VCaP (cell line): ENCODE data around the gene DAPK1.
A peak's percentile ranks its signal among the peaks of the same experiment; 100 is the strongest.

Source experiments
- H3K27ac ChIP-seq: fragments of 450-650 bp; 2 replicates; pipeline ENCODE4 v1.5.1; 2017
- CTCF ChIP-seq: fragments of 450-650 bp; conservative IDR thresholded peaks from 2 replicates; pipeline ENCODE4 v1.5.1; 2017; ENCODE audit warnings: mild to moderate bottlenecking, moderate library complexity

Gene DAPK1

DNA sequence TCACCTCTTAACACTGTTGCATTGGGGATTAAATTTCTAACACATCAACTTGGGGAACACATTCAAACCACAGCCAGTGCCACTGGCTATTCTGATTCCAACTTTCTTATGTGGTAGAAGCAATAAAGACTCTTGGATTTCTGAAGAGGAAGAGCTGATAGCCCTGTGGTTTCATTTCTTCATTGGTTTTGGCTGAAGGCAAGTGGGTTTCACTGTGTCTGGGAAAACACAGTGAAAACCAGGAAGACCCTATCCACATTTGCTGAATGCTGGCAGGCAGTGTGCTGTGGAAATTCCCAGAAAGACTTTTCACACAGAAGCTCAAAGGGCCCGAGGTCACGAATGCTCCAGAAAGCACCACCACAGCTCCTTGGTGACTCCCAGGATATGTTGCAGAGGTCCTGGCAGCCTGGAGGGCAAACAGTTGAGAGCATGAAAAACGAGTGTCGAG is 67.1 kb downstream of the DAPK1 start:
- no peak for TF ChIP-seq CTCF
- H3K27ac ChIP-seq = no peak overlapping the region

GRCh38 chr9:87567001-87567400 is 69.3 kb downstream of the DAPK1 start:
- no peak for TF ChIP-seq CTCF
- peak overlapping the region; percentile 99 for H3K27ac ChIP-seq

DNA sequence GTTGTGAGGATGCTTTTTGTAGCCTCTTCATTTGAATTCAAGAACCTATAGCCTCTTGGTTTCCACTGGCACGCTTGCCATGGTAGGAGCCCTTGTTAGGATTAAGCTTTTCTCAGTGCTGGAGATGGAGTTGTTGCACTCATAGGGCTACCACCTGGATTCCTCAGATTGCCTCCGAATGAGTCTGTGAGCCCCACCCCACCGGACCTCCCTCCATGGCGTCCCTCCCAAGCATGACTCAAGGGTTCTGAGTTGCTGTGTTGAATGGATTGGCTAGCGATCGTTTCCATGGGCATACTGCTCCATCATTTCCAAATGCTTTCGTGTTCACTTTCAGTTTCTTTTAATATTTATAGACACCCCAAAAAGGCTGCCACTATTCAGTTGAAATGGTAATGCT is 69.9 kb downstream of the DAPK1 start:
- peak overlapping the region; percentile 99 for H3K27ac ChIP-seq
- no peak for TF ChIP-seq CTCF

DNA sequence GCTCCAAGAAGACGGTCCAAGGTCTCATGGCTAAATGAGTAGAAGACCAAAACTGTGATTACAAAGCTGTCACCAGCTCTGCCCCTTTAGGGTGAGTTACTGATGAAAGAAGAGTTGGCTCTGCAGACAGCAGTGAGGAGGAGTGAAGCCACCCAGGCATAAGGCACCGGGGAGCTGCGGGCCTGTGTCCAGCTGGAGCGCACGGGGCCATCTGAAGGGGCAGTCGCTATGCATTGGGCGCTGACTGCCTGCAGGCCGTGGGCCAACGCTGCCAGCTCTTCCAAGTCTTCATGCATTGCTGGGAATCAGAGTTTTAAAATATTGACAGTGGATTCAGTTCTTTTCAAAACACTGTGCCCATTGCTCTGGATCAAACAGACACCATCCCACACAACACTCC is 70.3 kb downstream of the DAPK1 start:
- no peak for TF ChIP-seq CTCF
- H3K27ac ChIP-seq = peak overlapping the region; percentile 99

DNA sequence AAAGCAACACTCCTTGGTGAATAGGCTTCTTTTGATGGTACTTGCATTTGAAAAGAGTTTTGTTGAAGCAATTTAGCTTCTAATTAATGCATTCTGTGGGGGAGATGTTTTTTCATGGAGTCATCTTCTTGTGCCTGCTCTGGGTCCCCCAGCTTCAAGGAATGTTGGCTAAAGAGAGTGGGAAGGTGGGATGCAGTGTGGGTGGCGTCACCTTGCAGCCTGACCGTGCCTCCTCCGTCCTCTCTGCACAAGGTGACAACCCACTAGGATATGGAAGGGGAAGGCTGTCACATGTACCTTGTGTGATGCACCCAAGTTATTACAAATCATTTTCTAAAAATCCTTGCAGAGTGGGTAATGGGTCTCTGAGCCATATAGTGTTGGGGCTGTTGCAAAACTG is 70.7 kb downstream of the DAPK1 start:
- H3K27ac ChIP-seq = peak overlapping the region; percentile 99
- TF ChIP-seq CTCF = no peak

GRCh38 chr9:87569008-87569509 is 71.4 kb downstream of the DAPK1 start:
- no peak for TF ChIP-seq CTCF

DNA sequence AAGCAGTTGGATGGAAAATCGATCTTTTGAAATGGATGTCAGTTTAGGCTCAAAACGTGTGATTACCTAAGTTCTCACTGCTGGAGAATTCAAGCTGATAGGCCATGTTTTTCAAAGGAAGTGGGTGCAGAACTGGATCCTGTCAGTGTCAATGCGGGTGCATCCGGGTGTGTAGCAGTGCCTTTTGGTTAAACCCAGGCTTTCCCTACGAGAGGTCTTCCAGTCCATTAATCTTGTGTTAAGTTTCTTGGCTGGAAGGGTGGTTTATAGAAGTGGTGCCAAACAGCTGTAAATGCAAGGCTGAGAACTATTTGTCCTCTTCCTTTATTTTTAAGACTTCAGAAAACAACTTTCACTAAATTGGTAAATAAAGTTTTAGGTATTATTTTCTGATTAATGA is 71.9 kb downstream of the DAPK1 start:
- H3K27ac ChIP-seq = peak overlapping the region; percentile 99
- no peak for TF ChIP-seq CTCF

More at GRCh38 chr9:87569008-87569509, 71.4 kb downstream of the DAPK1 start:
- H3K27ac ChIP-seq = peak overlapping the region; percentile 99
